GOT3 (cell line): ENCODE measurements around the gene CDC42EP5.
"Not testable (repeated sequence)": the region's sequence is repeated elsewhere in the genome, so short reads cannot be mapped to it uniquely, and the experiment has no call there.

Experiments
- DNase-seq: peaks from one replicate; lab custom pipeline; 2025; ENCODE audit warnings: mixed read lengths; lab: John Stamatoyannopoulos, UW

The CDC42EP5 gene, protein sequence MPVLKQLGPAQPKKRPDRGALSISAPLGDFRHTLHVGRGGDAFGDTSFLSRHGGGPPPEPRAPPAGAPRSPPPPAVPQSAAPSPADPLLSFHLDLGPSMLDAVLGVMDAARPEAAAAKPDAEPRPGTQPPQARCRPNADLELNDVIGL

DNA sequence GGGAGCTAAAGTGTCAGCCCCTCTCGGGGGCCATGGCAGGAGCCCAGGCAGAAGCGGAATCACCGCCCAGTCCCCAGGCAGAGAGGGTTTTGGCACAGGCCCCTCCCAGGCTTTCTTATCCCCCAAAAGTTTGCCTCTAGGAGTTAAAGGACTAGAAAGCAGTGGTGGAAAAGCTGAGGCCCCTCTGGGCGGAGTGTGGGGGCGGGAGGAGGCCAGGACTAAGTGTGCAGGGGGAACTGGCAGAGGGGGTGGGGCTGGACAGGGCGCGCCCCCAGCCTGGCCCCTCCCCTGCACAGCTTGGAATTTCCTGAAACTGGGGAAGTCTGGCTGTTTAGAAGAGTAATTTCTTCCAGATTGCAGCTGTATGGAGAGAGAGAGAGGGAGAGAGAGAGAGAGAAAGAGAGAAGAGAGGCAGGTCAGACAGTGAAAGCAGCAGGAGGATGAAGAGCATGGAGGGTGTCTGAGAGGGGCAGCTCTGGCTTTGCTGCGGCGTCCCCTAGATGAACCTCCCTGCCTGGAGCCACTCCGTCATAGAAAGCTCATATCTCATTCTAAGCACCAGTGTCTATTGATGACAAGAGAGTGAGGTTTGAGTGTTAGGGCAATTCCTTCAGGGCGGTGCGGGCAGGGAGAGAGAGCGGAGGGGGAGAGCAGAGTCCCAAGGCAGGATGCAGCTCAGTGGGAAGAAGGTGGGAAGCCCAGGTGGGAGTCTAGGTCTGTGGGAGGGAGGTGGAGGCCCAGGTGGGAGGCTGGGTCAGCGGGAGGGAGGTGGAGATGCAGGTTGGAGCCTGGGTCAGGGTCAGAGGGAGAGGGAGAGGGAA lies at the start of gene CDC42EP5:
TSS of gene CDC42EP5 (minus strand) at position 226 of the 821 bp plus-strand sequence. CDS start 7,749 bp downstream, outside the sequence.
- no peak for DNase-seq

GRCh38 chr19:54521860-54522513 lies 48.9 kb upstream of the CDC42EP5 start:
- DNase-seq = no peak

GRCh38 chr19:54521022-54521859 lies 48.1 kb upstream of the CDC42EP5 start:
- DNase-seq = no peak

DNA sequence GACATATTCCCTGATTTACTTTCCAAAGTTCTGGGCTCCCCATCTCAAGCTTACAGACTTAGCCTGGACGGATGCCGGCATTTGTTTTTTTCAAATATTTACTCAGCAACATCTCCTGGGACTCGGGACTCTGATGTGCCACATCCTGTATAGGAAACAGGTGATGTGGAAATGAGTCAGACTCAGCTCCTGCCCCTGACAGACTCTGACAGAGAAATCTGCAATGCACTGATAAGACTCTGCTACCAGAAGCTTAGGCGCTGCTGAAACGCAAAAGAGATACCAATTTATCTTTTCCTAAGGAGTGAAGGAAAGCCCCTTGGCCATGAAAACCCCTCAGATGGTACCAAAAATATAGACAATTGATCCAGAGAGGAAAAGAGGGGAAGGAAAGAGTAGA lies 45.7 kb upstream of the CDC42EP5 start:
- DNase-seq = no peak

GRCh38 chr19:54517483-54517882 lies 44.4 kb upstream of the CDC42EP5 start:
- DNase-seq = no peak

GRCh38 chr19:54515156-54515555 lies 42.1 kb upstream of the CDC42EP5 start:
- DNase-seq = no peak

DNA sequence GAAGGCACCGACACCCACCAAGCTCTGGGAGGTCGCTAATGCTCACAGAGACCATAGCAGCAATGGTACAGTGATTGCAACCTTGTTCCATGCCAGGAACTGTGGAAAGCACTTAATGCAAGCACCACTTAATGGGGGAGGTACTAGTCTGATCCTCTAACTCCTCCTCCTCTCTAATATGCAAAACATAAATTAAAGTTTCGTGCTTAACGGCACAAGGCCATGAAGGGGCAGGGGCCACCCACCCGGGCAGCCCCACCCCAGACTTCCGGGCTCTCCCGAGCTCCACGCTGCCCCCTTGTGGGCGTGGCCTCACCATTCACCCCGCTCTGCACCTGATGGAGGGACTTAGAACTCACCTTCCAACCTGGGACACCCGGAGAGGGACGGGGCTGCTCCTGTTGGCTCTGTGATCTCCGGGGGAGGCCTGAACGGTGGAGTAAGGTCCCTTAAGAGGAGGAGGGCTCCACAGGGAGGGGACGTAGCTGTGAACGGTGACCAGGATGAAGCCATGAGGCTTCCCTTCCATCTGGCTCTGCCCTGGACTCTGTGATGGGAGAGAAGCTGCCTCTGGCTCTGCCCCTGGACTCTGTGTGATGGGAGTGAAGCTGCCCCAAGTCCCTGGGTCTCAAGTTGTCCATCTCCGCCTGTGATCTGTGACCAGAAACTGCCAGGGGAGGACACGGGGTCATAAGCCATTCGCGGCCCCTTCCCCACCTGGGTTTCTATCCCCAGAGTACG lies 36.3 kb upstream of the CDC42EP5 start:
- not testable (repeated sequence) for DNase-seq

- DNase-seq = not testable (repeated sequence)
Observed at GRCh38 chr19:54508487-54508886, 35.4 kb upstream of the CDC42EP5 start.

DNA sequence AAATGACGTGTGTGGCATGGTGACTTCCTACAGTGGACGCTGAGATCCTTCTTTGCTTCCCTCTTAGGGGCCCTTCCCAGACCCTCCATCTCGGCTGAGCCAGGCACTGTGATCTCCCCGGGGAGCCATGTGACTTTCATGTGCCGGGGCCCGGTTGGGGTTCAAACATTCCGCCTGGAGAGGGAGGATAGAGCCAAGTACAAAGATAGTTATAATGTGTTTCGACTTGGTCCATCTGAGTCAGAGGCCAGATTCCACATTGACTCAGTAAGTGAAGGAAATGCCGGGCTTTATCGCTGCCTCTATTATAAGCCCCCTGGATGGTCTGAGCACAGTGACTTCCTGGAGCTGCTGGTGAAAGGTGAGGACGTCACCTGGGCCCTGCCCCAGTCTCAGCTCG lies 34.7 kb upstream of the CDC42EP5 start:
- no peak for DNase-seq

GRCh38 chr19:54507038-54507717 lies 34.1 kb upstream of the CDC42EP5 start:
- not testable (repeated sequence) for DNase-seq

DNA sequence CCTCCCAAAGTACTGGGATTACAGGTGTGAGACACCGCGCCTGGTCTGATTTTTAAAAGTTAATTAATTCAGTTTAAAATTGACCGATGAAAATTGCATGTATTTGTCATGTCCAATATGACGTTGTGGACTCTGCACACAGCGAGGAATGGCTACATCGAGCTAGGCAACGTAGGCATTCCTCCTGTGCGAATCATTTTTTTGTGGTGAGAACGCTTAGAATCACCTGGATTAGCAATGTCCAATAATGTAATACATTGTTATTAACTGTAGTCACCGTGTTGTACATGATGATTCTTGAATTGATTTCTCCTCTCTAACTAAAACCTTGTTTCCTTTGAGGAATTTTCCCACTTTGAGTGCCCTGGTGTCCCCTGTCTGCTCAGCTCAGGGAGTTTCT lies 33.0 kb upstream of the CDC42EP5 start:
- DNase-seq = no peak

GRCh38 chr19:54505542-54505941 lies 32.4 kb upstream of the CDC42EP5 start:
- not testable (repeated sequence) for DNase-seq

DNA sequence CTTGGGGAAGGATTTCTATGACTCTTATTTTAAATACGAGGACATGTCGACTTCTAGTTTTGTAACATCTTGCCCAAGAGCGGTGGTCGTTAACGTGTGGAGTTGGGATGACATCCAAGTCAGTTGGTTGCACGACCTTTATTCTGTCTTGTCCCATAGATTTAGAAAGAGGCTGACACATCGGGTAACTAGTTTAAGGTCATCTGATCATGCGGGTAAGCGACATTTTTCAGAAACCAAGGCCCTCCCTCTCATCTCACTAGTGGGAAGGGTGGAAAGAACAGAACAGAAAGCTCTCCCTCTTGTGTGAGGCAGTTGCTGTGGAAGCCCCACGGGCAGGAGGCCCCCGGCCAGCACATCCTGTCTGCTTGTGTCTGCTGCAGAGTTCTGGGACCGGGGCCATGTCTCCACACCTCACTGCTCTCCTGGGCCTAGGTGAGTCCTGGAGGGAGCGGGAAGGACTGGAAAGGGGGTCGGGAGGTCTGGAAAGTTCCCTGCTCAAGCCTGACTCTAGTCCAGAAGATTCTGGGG lies 29.5 kb upstream of the CDC42EP5 start, which contains the start of gene LAIR2:
TSS of gene LAIR2 (plus strand) at position 314 of the 531 bp plus-strand sequence. CDS start at position 402, 88 bp downstream.
- no peak for DNase-seq

DNA sequence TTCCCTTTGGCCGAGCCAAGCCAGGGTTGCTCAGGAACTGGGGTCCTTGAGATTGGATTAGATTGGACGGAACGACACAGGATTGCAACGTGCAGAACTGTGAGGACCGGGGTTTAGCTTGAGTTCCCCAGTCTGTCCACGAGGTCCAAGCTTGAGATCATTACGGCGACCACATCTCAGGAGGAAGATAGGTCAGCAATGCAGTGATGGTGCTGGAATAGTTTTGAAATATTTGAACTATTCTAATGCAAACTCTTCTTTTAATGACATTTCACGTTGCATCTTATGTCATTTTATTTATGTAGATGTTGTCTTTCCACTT lies 25.3 kb upstream of the CDC42EP5 start:
- not testable (repeated sequence) for DNase-seq

GRCh38 chr19:54497747-54498450 lies 24.8 kb upstream of the CDC42EP5 start:
- DNase-seq = not testable (repeated sequence)

DNA sequence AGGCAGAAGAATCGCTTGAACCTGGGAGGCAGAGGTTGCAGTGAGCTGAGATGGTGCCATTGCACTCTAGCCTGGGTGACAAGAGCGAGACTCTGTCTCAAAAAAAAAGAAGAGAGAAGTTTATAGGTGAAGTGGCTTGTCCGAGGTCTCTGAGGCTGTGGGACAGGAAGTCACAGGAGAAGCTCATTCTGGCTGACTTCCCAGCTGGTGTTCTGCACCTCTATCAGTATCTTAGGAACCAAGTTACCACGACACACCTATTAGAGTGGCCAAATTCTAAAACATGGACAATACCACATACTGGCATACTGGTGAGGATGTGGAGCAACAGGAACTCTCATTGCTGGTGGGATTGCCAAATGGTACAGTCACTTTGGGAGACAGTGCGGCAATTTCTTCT lies 22.2 kb upstream of the CDC42EP5 start:
- DNase-seq = not testable (repeated sequence)

GRCh38 chr19:54493967-54494585 lies 21.0 kb upstream of the CDC42EP5 start:
- no peak for DNase-seq

- not testable (repeated sequence) for DNase-seq
Observed at GRCh38 chr19:54493056-54493455, 20.0 kb upstream of the CDC42EP5 start.

- DNase-seq = no peak
Observed at GRCh38 chr19:54492568-54492967, 19.5 kb upstream of the CDC42EP5 start.
